Activated naive CD4-positive, alpha-beta T cell treated with anti-CD3 and anti-CD28 coated beads, Interleukin-2, amount 50 U/mL, for 72 hours (primary cell): Measurements from ENCODE around the gene SNUPN. TPM values are rescaled to one million over a fixed set of nuclear protein-coding genes. Genes with fewer than 3 reads are reported as not detected.

Experiments used
- ATAC-seq, 2 donors: fragments of 150-1000 bp; cut with Tn5 transposase; 2 replicates each; pipeline ENCODE4 v1.10.0; 2021; ENCODE audit warnings: mild to moderate bottlenecking in 2 of 2, moderate library complexity in 2 of 2
- DNase-seq, 2 donors: peaks; one replicate each; pipeline ENCODE4 v3.0.0; 2021 to 2022; ENCODE audit warnings: low spot score in 2 of 2
- H3K27ac Mint-ChIP-seq, 2 donors: one replicate each; pipeline ENCODE4 v1.8.0; 2022; ENCODE audit warnings: mild to moderate bottlenecking in 2 of 2, mixed read lengths in 2 of 2
- H3K36me3 Mint-ChIP-seq, 2 donors: one replicate each; pipeline ENCODE4 v1.8.0; 2022; ENCODE audit warnings: mixed read lengths in 2 of 2
- H3K9me3 Mint-ChIP-seq, 2 donors: one replicate each; pipeline ENCODE4 v1.8.0; 2022; ENCODE audit warnings: mixed read lengths in 2 of 2
- total RNA-seq, 2 donors: library from RNA; stranded (reverse); gene quantifications; one replicate each; pipeline ENCODE4 v1.2.3, GENCODE V29; 2022

The SNUPN gene
- total RNA-seq, 2 donors from 2014 or later: 36.1 to 37.3 TPM

GRCh38 chr15:75659141-75659771 is 33.7 kb upstream of the SNUPN start:
- H3K27ac Mint-ChIP-seq: no peak overlapping the region

DNA sequence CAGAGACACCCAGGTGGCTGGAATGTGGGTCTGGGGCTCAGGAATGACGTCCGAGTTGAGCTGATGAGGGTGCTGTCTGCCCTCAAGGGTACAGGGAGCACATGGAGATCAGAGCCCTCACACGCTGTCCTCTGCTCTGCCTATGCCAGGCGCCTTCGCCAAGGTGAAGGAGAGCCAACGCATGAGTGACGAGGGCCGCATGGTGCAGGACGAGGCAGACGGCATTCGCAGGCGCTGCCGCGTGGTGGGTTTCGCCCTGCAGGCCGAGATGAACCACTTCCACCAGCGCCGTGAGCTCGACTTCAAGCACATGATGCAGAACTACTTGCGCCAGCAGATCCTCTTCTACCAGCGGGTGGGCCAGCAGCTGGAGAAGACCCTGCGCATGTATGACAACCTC is 31.3 kb upstream of the SNUPN start:
- Mint-ChIP-seq H3K9me3 (no peaks in the 10 kb centered on the region), H3K36me3 (no peaks in the 10 kb centered on the region)

More at GRCh38 chr15:75659141-75659771, 33.7 kb upstream of the SNUPN start:
- no peaks in the 10 kb centered on the region for H3K36me3 Mint-ChIP-seq
- H3K9me3 Mint-ChIP-seq: no peaks in the 10 kb centered on the region
- ATAC-seq: no peak
- no peak for DNase-seq

GRCh38 chr15:75656331-75656730 is 30.8 kb upstream of the SNUPN start:
- Mint-ChIP-seq H3K36me3 (no peaks in the 10 kb centered on the region), H3K9me3 (no peaks in the 10 kb centered on the region), H3K27ac (peak overlapping the region in 1 of 2 donors; percentile 66)
- ATAC-seq: no peak
- no peak for DNase-seq

More for the DNA sequence above, 31.3 kb upstream of the SNUPN start:
- DNase-seq (no peak), ATAC-seq (no peak)
- H3K27ac Mint-ChIP-seq: no peak overlapping the region

DNA sequence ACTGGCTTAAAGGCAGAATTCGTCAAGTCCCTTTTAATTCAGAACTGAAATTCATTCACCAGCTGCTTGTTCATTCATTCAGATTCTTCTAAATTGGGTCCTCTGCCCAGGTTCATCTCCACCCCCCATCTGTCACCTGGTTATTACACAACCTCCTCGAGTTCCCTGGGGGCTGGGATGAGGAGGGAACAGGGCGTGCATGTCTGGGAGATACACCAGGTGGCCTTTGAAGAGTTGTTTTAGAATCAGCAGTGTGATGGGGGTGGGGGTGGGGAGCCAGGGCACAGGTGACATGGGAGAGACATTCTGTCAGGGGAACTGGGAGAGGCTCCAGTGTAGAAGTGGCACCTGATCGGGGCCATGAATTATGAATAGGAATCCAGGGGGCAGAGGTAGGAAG is 30.4 kb upstream of the SNUPN start:
- no peaks in the 10 kb centered on the region for H3K36me3 Mint-ChIP-seq
- H3K9me3 Mint-ChIP-seq: no peaks in the 10 kb centered on the region
- DNase-seq (no peak), ATAC-seq (no peak)
- H3K27ac Mint-ChIP-seq: no peak overlapping the region

DNA sequence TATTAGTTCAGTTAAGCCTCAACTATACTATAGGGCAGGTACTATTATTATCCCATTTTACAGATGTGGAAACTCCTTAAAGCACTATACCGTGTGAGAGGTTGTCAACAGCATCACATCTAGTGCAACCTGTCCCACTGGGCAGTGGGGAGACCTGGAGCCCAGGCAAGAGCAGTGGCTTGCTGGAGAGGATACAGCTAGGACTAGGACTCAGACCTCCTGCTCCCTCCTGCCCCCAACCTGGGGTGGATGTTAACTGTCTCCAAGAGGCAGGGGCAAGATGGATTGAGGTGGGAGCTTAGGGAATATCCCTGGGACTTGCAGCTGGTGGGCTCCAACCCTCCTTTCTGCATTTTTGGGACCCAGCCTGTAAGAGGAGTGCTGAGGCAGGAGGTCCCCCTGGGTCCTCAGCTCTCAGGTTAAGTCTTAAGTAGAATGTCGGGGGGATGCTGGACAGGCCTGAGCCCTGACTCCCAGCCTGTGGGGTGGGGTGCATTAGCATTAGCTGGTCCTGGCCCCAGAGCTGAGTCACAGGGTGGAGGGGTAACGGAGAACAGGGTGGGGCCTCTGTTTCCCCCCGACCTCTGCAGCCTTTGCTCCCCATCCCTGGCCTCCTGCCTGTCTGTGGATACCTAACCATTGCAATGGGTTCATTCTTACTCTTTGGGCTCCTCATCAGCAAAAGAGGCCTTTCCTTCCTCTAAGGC is 28.8 kb upstream of the SNUPN start:
- DNase-seq: no peak
- Mint-ChIP-seq H3K9me3 (no peaks in the 10 kb centered on the region), H3K36me3 (no peaks in the 10 kb centered on the region), H3K27ac (no peak overlapping the region)
- ATAC-seq: no peak

DNA sequence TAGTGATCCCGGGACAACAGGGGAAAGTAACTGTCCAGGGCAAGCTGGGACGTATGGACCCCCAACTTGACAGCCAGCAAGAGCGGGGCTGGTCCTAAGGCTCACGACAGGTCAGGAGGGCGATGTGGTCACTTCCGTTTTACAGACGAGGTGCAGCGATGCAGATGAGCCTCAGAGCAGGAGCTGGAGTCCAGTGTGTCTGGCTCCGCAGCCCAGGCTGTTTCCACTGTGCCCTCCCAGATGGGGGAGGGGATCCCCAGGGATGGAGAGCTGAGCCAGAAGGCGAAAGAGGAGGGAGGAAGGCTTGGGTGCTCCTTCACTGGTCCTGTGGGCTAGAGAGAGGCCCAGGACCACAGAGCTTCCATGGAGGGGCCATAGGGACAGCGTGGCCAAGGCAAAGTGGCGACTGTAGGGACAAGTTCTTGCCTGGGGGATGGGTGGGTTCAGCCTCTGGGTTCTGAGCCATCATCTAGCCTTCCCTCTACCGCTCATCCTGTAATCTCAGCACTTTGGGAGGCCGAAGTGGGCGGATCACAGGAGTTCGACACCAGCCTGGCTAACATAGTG is 27.9 kb upstream of the SNUPN start:
- no peaks in the 10 kb centered on the region for H3K36me3 Mint-ChIP-seq
- no peaks in the 10 kb centered on the region for H3K9me3 Mint-ChIP-seq
- no peak for DNase-seq
- H3K27ac Mint-ChIP-seq: peak overlapping the region in 1 of 2 donors; percentile 19
- ATAC-seq: no peak

GRCh38 chr15:75651810-75652543 is 26.5 kb upstream of the SNUPN start:
- Mint-ChIP-seq H3K9me3 (no peaks in the 10 kb centered on the region), H3K27ac (peak overlapping the region; percentile 28 to 77), H3K36me3 (no peaks in the 10 kb centered on the region)
- no peak for DNase-seq
- peak in 1 of 2 donors; percentile 17 for ATAC-seq

DNA sequence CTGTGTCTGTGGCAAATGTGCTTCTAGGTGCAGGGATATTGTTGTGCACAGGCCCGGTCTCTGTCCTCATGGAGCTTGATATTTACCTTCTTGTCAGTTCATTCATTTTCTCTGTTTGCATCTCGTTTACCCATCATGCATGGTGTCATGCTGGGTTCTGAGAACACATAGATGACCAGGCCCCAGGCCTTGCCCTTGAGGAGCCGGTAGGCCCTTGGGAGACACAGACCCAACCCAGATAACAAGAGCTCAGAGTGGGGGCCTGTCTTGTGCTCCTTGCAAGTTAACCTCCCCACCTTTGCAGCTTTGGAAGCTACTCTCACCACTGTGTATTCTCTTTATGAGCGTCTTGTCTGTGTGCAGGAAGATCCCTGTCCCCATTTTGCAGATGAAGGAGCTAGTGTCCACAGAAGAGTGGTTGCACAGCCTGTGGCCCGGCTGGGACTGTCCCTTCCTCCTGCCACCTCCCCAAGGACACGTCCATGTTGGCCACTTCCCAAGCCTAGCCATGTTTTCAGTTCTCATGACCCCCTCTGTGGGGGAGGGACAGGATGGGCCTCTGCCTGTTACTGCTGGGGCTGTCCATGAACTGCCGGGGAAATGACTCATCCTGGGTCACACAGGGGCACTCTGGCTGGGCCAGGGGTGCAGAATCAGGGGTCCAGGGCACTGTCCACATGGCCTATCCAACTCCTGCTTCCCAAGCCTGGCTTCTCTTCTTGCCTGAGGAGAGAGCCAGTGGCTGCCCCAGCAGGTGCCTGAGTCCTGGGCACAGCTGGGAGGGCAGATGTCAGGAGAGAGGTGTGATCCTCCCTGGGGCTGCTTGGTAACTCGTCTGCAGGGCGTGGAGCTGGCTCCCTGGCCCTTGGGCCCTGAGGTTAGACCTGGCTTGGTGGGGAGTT is 25.6 kb upstream of the SNUPN start:
- ATAC-seq (peak in 1 of 2 donors; percentile 48), DNase-seq (no peak)
- peak overlapping the region; percentile 68 to 89 for H3K27ac Mint-ChIP-seq
- H3K36me3 Mint-ChIP-seq: no peaks in the 10 kb centered on the region
- no peaks in the 10 kb centered on the region for H3K9me3 Mint-ChIP-seq

GRCh38 chr15:75649848-75650247 is 24.3 kb upstream of the SNUPN start:
- DNase-seq (no peak), ATAC-seq (no peak)
- no peaks in the 10 kb centered on the region for H3K36me3 Mint-ChIP-seq
- no peaks in the 10 kb centered on the region for H3K9me3 Mint-ChIP-seq
- no peak overlapping the region for H3K27ac Mint-ChIP-seq

DNA sequence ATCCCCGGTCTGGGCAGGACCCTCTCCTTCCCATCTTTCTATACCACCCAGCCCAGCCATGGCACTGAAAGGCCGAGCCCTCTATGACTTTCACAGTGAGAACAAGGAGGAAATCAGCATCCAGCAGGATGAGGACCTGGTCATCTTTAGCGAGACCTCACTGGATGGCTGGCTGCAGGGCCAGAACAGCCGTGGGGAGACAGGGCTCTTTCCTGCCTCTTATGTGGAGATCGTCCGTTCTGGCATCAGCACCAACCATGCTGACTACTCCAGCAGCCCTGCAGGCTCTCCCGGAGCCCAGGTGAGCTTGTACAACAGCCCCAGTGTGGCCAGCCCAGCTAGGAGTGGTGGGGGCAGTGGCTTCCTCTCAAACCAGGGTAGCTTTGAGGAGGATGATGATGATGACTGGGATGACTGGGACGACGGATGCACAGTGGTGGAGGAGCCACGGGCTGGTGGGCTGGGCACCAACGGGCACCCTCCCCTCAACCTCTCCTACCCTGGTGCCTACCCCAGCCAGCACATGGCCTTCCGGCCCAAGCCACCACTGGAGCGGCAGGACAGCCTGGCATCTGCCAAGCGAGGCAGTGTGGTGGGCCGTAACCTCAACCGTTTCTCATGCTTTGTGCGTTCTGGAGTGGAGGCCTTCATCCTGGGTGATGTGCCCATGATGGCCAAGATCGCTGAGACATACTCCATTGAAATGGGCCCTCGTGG is 23.7 kb upstream of the SNUPN start:
- no peak for DNase-seq
- H3K9me3 Mint-ChIP-seq: no peaks in the 10 kb centered on the region
- H3K27ac Mint-ChIP-seq: no peak overlapping the region
- no peak for ATAC-seq
- no peaks in the 10 kb centered on the region for H3K36me3 Mint-ChIP-seq

DNA sequence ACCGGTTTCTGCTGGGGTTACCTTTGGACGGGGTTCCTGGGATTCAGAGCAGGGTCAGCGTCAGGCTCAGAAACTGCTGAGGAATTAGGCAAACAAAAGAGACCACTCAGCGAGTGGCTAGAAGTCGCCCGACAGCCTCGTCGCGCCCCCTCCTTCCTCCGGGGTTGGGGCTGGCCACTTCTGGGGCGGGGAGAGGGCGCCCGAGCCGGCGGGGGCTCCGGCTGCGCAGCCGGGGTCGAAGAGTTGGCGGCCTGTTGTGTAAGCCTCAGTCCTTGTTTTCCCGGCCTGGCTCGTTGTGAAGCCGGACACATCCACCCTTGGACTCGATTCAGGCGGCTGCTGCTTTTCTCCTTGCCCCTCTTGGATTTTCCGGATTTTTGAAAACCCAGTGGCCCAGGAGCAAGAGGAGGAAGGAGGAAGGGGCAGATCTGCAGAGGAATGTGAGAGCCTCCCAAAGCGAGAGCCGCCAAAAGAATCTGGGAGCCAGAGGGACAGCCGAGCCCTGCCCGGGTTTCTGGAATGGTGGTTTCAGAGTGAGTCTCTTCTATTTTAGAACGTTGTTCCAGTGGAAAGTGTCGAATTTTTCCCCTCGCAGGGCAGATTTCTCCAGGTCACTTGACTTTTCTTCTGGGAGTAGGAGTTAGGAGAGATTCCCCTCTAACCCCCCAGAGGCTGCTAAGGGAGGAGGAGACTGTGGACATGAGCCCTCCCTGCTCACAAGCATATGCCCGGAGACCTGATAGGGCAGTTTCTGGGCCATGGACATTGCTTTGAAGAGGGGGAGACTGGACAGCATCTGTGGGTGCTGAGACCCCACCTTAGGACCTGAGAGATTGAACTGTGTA is 22.9 kb upstream of the SNUPN start:
- no peaks in the 10 kb centered on the region for H3K36me3 Mint-ChIP-seq

DNA sequence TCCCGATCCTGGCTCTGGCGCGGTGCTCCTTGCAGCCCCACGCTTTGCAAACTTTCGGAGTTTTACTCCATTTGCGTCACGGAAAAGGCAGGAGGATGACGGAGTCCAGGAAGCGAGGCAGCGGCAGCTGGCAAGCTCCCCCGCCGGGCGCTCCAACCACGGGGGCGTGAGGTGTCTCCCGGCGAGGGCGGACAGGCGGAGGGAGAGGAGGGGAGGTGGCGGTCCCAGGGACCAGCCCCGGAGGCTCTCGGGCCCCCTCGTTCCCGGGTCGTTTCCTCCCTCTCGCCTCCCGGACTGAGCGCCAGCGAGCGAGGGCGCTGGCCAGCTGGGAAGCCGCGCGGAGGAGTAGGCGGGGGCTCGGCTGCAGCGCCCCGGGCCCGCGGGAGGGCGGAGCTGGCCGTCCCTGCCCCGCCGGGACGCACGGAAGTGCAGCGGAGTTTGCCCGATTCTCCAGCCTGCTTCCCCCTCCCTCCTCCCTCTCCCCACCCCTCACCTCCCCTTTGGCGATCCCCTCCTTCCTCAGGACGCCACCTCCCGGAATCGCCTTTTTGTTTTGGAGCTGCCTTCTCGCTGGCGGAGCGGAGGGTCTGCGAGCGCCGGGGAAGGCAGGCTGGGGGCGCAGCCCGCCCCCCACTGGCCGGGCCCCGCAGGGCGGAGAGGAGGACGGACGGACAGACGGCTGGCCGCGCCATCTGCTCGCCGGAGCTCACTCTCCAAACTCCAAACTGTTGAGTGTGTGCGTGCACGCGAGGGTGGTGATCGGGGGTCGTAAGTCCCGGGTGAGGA is 22.0 kb upstream of the SNUPN start, which contains the start of gene SNX33:
Gene SNX33, plus strand, starts transcription at position 543 of the 786 bp plus-strand sequence. CDS start 1,191 bp downstream, outside the sequence.
- peak within 1 kb of the TSS; percentile 36 to 82 for H3K27ac Mint-ChIP-seq
- peak; percentile 75 to 80 for ATAC-seq
- H3K36me3 Mint-ChIP-seq: no peaks in the 10 kb centered on the region
- peak; percentile 56 to 79 for DNase-seq
- no peaks in the 10 kb centered on the region for H3K9me3 Mint-ChIP-seq

More for the DNA sequence above, 22.9 kb upstream of the SNUPN start:
- ATAC-seq (peak in 1 of 2 donors; percentile 10), DNase-seq (no peak)
- peak overlapping the region; percentile 36 to 82 for H3K27ac Mint-ChIP-seq
- no peaks in the 10 kb centered on the region for H3K9me3 Mint-ChIP-seq

- peak overlapping the region in 1 of 2 donors; percentile 82 for H3K27ac Mint-ChIP-seq
- no peaks in the 10 kb centered on the region for H3K36me3 Mint-ChIP-seq
- DNase-seq: no peak
- ATAC-seq: peak; percentile 6 to 29
- no peaks in the 10 kb centered on the region for H3K9me3 Mint-ChIP-seq
Measured at GRCh38 chr15:75646944-75647364, 21.4 kb upstream of the SNUPN start.
